22Rv1 (cell line): ENCODE measurements around the gene SLC24A5.

Source experiments
- H3K27ac ChIP-seq: fragments of 450-650 bp; 2 replicates; pipeline ENCODE4 v1.5.1; 2017
- CTCF ChIP-seq: fragments of 450-650 bp; IDR thresholded peaks from 2 replicates; pipeline ENCODE4 v1.5.1; 2017; ENCODE audit warnings: mild to moderate bottlenecking
- ZFX ChIP-seq: fragments of 450-650 bp; IDR thresholded peaks from 2 replicates; pipeline ENCODE4 v1.6.1; 2017; ENCODE audit warnings: antibody characterized with exemption, borderline replicate concordance

The SLC24A5 gene

GRCh38 chr15:48170981-48171380 lies 50.2 kb downstream of the SLC24A5 start:
- TF ChIP-seq CTCF (no peak), ZFX (no peak)
- H3K27ac ChIP-seq: no peak overlapping the region

- TF ChIP-seq ZFX: no peak
- no peak for TF ChIP-seq CTCF
- no peak overlapping the region for H3K27ac ChIP-seq
Measured at GRCh38 chr15:48175126-48175525, 54.3 kb downstream of the SLC24A5 start.

- no peak overlapping the region for H3K27ac ChIP-seq
- TF ChIP-seq ZFX (no peak), CTCF (no peak)
Measured at GRCh38 chr15:48176112-48176511, 55.3 kb downstream of the SLC24A5 start.

- H3K27ac ChIP-seq: no peak overlapping the region; the same call in 1 of the 2 replicates
- TF ChIP-seq ZFX (no peak), CTCF (no peak)
Measured at GRCh38 chr15:48176957-48177356, 56.2 kb downstream of the SLC24A5 start.

GRCh38 chr15:48177383-48177765 lies 56.6 kb downstream of the SLC24A5 start:
- H3K27ac ChIP-seq: peak overlapping the region; percentile 68
- no peak for TF ChIP-seq CTCF
- TF ChIP-seq ZFX: no peak

- H3K27ac ChIP-seq: peak within 1 kb of the TSS; percentile 68
- TF ChIP-seq CTCF (peak; percentile 16), ZFX (0 out of 2 replicates have a peak, but pooled peaks have one; percentile 35)
Measured at GRCh38 chr15:48177766-48178647, 57.2 kb downstream of the SLC24A5 start, which contains the start of gene MYEF2. MYEF2 (minus strand) TSS chr15:48178295; CDS start chr15:48178237, 58 bp downstream.

- peak overlapping the region; percentile 68; the same call in 1 of the 2 replicates for H3K27ac ChIP-seq
Measured at GRCh38 chr15:48178648-48178931, 57.8 kb downstream of the SLC24A5 start.

More at GRCh38 chr15:48178648-48178931, 57.8 kb downstream of the SLC24A5 start:
- TF ChIP-seq ZFX: no peak
- TF ChIP-seq CTCF: no peak
